HG03469 (cell line): Measurements from ENCODE around the gene RNF166.

Experiments used
- ATAC-seq: cut with Tn5 transposase; IDR thresholded peaks from one replicate; pipeline ENCODE4 v1.9.1; 2021; ENCODE audit warnings: mild to moderate bottlenecking, moderate library complexity, moderate number of reproducible peaks; ENCODE audit not compliant: unreplicated experiment

The RNF166 gene

DNA sequence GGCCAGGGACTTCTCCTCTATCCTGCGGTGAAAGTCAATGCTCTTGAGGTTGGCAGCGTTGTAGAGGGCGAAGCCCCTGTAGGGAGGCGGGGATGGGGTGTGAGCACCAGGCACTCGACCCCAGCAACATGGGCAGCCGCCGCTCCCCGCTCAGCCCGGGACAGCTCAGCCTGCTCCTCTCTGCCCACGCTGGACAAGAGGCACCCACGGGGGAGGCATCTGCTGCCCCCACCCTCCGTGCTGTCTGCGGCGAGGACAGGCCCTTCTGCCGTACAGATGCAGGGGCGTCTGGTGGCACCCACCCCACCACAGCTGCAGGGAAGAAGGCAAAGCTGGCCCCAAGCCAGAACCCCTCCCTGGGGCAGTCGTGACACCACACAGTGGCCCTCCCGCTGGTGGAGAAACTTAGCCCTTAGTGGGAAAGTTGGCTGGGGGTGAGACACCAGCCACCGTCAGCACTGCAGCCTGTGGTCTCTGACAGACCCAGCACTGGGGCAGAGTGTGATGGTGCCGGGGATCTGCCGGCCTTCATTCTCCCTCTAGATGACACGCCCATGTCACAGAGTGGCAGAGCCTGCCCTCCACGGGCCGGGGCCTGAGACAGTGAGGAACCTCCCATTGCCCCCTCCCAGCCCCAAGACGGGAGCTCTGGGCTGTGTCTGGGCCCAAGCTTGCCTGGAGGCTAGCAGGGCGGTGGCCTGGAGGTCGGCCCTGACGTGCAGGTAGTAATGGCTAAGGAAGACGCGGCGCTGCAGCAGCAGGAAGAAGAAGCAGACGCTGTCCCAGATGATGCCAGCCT lies 19.6 kb upstream of the RNF166 start:
- ATAC-seq = no peak

- ATAC-seq = no peak
Observed at GRCh38 chr16:88724855-88725555, 18.8 kb upstream of the RNF166 start.

- no peak for ATAC-seq
Observed at GRCh38 chr16:88723911-88724310, 17.7 kb upstream of the RNF166 start.

- ATAC-seq = no peak
Observed at GRCh38 chr16:88723507-88723887, 17.3 kb upstream of the RNF166 start.

- ATAC-seq = no peak
Observed at GRCh38 chr16:88722784-88723506, 16.7 kb upstream of the RNF166 start.

GRCh38 chr16:88721815-88722755 lies 15.9 kb upstream of the RNF166 start:
- no peak for ATAC-seq

DNA sequence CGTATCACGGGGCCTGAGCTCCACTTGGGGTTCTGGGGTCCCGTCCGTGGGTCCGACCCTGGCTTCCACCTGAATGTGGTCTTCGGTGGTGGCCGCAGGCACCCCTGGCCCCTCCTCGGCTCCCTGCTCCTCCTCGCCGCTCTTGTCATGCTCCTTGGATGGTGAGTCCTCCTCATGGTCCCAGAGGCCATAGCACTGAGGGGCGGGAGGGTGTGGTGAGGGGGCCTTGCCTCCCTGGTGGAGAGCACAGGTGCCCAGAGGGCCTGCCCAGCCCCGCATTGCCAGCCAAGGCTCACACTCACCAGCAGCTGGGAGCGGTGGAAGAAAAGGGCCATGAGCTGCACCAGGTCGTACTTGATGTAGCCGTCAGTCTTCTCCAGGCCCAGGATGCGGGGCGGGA lies 15.0 kb upstream of the RNF166 start:
- no peak for ATAC-seq

DNA sequence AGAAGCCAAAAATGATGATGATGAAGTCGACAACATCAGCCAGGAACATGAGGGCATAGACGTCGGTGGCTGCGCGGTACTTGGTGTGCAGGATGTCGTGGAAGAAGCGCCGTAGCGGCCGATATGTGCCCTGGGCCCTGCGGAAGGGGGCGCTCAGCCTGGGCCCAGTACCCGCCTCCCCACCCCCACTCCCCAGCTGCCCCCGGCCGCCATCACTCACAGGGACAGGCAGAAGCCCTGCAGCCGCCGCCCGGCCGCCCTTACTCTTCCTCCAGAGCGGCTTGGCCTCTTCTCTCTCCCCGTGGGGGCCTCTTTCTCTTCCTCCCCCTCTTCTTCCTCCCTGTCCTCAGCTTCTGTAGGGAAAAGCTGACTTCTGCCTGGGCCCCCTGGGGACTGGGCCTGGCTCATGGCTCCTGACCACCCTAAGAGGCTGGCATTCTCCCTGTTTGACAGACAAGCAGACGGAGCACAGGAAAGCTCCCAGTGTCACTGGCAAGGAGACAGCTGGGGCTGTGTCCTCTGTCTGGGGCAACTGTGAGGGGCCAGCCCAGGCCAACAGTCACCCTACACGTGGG lies 14.3 kb upstream of the RNF166 start:
- ATAC-seq = no peak

DNA sequence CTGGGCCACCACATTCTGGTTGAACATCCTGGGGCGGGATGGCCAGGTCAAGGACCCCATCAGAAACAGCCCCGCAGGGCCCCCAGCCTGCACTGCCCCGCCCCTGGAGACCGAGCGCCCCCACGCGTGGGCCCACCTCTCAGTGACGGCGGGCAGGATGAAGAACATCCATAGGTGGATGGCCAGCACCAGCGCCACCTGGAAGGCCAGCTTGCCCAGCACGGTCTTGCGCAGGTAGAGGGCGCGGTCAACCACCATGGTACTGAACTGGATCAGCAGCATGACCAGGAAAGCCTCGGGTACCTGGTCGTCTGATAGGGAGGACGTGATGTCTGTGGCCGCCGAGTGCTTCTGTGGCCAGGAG lies 13.7 kb upstream of the RNF166 start:
- no peak for ATAC-seq

DNA sequence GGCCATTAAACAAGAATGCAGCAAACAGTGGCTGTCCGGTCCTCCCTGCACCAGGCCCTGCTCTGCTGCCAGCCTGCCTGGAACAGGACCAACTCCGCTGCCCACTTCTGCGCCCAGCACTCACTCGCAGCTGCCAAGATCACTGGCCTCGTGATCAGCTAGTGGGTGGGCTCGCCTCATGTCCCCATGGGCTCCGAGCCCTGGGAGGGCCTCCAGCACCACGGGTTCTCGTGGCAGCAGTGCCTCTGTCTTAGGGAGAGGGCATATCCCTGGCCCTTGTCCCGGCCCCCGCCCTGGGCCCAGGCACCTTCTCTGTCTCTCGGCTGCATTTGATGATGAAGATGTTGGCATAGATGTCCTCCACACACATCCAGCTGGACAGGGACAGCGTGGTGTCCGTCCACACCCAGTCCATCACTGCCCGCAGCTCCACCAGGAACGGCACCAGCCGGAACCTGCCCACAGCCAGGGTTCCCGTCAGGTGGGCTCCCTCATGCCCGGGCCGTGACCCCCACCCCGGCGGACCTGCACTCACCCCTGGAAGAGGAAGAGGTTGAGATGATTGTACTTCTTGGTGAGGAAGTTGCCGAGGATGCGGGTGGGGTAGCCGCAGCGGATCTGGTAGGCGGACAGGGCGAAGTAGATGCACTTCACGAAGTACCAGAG lies 13.2 kb upstream of the RNF166 start:
- no peak for ATAC-seq

- no peak for ATAC-seq
Observed at GRCh38 chr16:88718178-88718577, 12.0 kb upstream of the RNF166 start.

GRCh38 chr16:88716601-88717001 lies 10.4 kb upstream of the RNF166 start:
- ATAC-seq = no peak

DNA sequence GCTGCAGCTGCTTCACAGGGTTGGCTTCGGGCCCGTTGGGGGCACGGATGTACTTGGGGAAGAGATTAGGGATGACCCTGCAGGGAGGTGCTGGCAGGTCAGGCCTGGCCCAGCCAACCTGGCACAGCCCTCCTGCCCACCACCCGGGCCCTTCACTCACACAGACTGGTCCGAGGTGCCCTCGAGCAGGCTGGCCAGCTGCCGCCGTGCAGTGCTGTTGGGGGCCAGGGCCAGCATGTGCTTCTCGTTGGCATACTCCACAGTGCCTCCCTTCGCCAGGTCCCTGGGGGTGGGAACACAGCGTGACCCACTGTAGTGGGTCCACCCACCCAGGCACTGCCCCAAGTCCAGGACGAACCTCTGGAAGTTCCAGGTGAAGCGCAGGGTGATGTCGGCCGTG lies 10.0 kb upstream of the RNF166 start:
- no peak for ATAC-seq

GRCh38 chr16:88715312-88716190 lies 9.3 kb upstream of the RNF166 start:
- ATAC-seq = no peak

- ATAC-seq = no peak
Observed at GRCh38 chr16:88714420-88715302, 8.5 kb upstream of the RNF166 start.

DNA sequence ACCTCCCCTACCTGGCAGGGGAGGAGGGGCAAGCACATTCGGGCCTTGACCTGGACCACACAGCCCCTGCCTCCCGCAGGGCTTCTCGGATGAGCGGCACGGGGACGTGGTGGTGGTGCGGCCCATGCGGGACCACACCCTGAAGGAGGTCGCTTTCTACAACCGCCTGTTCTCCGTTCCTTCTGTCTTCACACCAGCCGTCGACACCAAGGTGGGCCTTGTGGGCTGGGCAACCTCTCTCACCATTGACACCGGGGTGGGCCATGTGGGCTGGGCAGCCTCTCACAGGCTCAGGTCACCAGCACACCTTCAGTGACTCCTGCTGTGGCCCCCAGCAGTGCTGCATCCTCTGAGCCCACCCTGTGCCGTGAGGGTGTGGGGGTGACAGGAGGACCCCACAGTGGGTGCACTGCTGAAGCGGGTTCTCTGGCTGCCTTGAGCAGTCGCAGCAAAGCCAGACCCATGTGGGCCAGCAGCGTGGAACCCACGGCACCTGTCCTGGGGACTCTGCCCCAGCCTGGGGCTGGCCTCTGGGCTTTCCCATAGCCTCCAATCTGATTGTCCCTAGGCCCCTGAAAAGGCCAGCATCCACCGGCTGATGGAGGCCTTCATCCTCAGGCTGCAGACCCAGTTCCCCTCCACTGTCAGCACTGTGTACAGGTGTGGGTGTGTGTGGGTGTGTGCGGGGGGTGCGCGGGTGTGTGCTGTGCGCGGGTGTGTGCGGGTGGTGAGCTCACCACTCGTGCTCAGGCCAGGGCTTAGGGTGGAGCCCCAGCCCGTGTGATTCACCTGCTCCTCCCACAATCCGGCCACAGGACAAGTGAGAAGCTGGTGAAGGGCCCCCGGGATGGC lies 7.6 kb upstream of the RNF166 start:
- no peak for ATAC-seq

- no peak for ATAC-seq
Observed at GRCh38 chr16:88713054-88713453, 6.8 kb upstream of the RNF166 start.
